ENCODE results near the gene PRKAR2B.
"Not testable (repeated sequence)": the region's sequence is repeated elsewhere in the genome, so short reads cannot be mapped to it uniquely, and the experiment has no call there.

PRKAR2B gene

GRCh38 chr7:107078517-107078966 is 34.0 kb downstream of the PRKAR2B start:
- no peak for DNase-seq (ENCODE audit: low read depth)

- DNase-seq (ENCODE audit: low read depth), result no peak
These were observed 34.9 kb downstream of the PRKAR2B start for GRCh38 chr7:107079212-107079940.

DNA sequence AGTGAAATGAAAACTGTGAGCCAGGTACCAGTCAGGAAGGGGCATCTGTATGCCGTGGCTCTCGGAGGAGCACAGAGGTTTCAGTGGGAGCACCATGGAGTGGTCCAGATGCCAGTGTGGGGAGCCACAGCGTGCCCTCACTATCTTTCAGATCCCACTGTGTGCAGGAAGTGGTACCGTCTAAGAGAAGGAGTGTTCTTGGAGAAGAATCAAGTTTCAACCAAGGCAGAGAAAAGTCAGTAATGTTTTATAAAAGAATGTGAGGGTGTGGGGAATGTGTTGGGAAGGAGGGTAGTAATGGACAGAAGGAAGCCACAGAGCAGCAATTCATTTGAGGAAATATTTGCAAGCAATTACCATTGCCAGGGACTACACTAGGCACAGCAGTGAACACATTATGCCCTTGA is 35.6 kb downstream of the PRKAR2B start:
- DNase-seq (ENCODE audit: low read depth), result no peak

- DNase-seq (ENCODE audit: low read depth), result no peak
These were observed 36.0 kb downstream of the PRKAR2B start for GRCh38 chr7:107080533-107080932.

- DNase-seq (ENCODE audit: low read depth), result no peak
These were observed 40.7 kb downstream of the PRKAR2B start for GRCh38 chr7:107085180-107085579.

DNA sequence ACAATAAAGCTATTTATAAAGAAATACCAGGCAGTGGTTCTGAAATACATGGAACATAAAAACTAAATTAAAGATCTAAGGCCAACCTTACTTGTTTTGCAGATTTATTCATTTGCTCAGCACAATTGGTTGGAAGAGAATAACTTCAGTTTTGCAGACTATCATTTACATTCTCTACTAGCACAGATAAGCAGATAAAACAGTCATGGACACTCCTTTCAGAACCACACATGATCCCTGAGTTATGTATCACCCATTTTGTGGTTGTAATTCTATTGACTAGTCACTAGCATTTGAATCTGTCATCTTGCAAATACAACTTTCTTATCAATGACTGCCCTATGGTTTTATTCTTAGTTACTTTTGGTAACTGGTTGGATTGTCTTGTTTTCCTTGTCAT is 45.1 kb downstream of the PRKAR2B start:
- no peak for DNase-seq (ENCODE audit: low read depth)

DNA sequence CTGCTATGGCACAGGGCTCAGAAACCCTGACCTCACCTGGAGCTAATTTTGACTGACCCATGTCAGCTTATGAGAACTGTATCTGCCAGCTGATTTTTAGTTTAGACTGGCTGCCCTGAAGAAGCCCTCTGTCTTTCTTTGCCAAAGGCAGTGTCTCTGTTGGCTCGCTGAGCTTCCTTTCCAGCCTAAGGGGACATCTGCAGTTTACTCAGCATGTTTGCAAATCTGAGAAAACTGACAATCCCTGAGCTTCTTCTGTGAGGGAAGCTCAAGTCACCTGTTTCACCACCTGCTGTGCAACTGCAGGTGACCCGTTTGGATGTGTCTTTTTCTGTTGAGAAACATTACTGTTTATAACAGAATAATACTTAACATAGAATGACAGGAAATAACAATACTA is 46.0 kb downstream of the PRKAR2B start:
- no peak for DNase-seq (ENCODE audit: low read depth)

- DNase-seq (ENCODE audit: low read depth), result no peak
These were observed 46.8 kb downstream of the PRKAR2B start for GRCh38 chr7:107091306-107091705.

DNA sequence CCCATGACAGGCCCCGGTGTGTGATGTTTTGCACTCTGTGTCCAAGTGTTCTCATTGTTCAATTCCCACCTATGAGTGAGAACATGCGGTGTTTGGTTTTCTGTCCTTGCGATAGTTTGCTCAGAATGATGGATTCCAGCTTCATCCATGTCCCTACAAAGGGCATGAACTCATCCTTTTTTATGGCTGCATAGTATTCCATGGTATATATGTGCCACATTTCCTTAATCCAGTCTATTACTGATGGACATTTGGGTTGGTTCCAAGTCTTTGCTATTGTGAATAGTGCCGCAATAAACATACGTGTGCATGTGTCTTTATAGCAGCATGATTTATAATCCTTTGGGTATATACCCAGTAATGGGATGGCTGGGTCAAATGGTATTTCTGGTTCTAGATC is 49.2 kb downstream of the PRKAR2B start:
- not testable (repeated sequence) for DNase-seq (ENCODE audit: low read depth)

DNA sequence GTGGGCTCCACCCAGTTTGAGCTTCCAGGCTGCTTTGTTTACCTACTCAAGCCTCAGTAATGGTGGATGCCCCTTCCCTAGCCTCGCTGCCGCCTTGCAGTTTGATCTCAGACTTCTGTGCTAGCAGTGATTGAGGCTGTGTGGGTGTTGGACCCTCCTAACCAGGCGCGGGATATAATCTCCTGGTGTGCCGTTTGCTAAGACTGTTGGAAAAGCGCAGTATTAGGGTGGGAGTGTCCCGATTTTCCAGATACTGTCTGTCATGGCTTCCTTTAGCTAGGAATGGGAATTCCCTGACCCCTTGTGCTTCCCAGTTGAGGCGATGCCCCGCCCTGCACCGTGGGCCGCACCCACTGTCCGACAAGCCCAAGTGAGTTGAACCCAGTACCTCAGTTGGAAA is 54.6 kb downstream of the PRKAR2B start:
- not testable (repeated sequence) for DNase-seq (ENCODE audit: low read depth)

DNA sequence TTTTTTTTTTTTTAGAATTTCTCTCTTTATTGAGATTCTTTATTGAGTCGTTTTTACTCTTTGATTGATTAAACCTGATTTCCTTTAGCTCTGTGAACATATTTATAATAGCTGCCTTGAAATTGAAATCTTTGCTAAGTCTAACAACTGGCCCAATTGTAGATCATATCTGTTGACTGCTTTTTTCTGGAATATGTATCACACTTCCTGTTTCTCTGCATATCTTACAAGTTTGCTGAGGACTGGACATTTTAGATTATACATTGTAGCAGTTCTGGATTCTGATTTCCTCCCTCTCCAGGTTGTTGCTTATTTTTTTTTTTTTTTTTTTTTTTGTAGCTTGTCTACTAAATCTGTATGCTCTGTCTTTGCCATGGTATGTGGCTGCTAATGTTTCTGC is 56.3 kb downstream of the PRKAR2B start:
- no peak for DNase-seq (ENCODE audit: low read depth)

DNA sequence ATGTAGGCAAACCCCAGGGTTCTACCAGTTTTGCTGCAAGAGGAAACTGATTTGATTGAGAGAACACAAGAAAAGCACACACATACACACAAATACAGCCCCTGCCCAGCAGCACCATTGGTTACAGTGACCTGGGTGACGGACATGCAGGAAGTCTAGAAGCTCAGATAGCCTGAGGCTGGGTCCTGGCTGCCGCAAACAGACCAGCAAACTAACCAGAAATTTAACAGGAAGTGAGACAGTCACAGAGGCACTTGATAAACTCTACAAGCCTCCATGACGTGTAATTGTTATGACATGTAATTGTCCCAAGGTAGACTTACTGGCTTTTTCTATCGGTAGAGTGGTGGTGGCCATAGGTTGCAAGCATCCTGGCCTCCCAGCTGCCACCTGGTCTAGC is 58.9 kb downstream of the PRKAR2B start:
- DNase-seq (ENCODE audit: low read depth), result no peak

GRCh38 chr7:107104801-107105200 is 60.3 kb downstream of the PRKAR2B start:
- DNase-seq (ENCODE audit: low read depth), result no peak

- no peak for DNase-seq (ENCODE audit: low read depth)
These were observed 61.2 kb downstream of the PRKAR2B start for GRCh38 chr7:107105591-107106245.

- no peak for DNase-seq (ENCODE audit: low read depth)
These were observed 64.4 kb downstream of the PRKAR2B start for GRCh38 chr7:107108793-107109371.

DNA sequence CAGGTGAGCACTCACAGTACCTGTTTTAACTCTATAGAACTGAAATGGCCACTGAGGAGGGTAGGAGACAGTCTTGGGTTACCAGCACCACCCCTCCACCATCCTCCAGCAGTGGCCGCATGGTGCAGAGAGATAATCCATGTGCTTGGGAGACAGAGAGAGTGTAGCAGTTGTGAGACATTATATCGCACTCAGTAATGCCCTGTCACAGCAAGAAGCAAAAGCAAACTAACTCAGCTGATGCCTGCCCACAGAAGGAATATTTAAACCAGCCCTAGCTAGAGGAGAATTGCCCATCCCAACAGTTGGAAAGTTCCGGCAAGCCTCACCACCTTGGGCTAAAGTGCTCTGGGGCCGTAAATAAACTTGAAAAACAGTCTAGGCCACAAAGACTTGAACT is 65.5 kb downstream of the PRKAR2B start:
- no peak for DNase-seq (ENCODE audit: low read depth)

GRCh38 chr7:107111196-107111595 is 66.7 kb downstream of the PRKAR2B start:
- DNase-seq (ENCODE audit: low read depth), result no peak

GRCh38 chr7:107113866-107114265 is 69.4 kb downstream of the PRKAR2B start:
- DNase-seq (ENCODE audit: low read depth), result no peak

DNA sequence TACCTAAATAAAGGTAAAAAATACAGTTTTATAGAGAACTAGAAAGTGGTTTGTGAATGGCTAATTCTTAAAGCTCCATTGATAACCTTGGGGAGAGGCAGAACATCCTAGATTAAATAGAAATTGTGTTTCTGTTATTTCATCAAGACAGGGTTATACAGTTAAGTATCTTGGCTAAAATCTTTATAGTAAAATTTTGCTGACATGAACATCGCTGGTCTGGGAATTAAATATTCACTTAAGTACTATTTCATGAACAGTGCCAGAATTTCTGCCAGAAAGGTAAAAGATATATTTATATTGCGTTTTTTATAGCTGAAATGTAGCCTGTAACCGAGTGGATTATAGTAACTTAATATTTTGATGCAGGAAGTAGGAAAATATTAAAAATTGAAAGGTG is 70.6 kb downstream of the PRKAR2B start:
- DNase-seq (ENCODE audit: low read depth), result no peak

DNA sequence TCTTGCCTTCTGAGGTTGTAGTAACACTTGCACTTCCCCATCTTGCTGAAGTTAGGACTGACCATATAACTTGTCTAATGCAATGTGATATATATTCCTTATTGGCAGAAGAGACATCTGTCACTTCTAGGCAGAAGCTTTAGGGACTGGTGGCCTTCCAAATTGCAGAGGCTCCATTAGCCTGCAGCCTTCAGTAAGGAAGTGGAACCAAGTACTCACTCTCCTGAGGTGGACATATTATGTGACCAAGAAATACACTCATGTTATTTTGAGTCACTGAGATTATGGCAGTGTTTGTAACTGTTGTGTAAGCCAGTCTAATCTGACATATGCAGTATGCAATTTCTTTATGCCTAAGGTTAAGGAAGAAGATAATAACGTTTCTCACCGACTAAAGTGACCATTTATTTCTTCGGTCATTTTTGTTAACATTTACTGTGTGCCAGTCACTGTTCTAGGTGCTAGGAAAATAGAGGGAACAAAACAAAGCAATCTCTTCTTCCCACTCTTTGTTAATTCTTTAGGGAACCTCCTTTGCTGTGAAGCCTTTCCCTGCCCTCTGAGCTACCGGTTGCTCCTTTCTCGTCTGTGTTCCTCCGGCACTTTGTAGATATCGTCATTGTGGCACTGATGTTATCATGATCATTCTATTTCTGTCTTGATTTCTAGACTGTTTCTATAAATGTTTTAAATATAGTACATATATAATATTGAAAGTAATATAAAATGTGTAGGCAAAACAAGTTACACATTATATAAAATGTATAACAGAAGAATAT is 71.4 kb downstream of the PRKAR2B start:
- DNase-seq (ENCODE audit: low read depth), result no peak

GRCh38 chr7:107118109-107118900 is 73.8 kb downstream of the PRKAR2B start:
- DNase-seq (ENCODE audit: low read depth), result no peak
